Tibial nerve (tissue), 4 donors: ENCODE data around the gene LRBA. TPM values are rescaled to one million over a fixed set of nuclear protein-coding genes. Genes with fewer than 3 reads are reported as not detected.

ENCODE experiments used
- DNase-seq, 2 donors: peaks; one replicate each; pipeline ENCODE4 v3.0.0-alpha.2; 2019; ENCODE audit warnings: low spot score in 2 of 2
- H3K27ac ChIP-seq, 4 donors: fragments of 200-600 bp; sonication (generic) in 3 of 4; one replicate each; pipeline ENCODE4 v1.5.1; 2017 to 2019; ENCODE audit warnings: mild to moderate bottlenecking in 1 of 4
- H3K27me3 ChIP-seq, 2 donors: fragments of 200-600 bp; sonication (generic) in 1 of 2; one replicate each; pipeline versions ENCODE4 v1.5.1 to v1.6.0; 2017 to 2019
- H3K36me3 ChIP-seq, 3 donors: fragments of 200-600 bp; sonication (generic); one replicate each; pipeline ENCODE4 v1.5.1; 2018 to 2019
- H3K4me1 ChIP-seq, 4 donors: fragments of 200-600 bp; sonication (generic) in 3 of 4; one replicate each; pipeline ENCODE4 v1.5.1; 2017 to 2019
- H3K4me3 ChIP-seq, 4 donors: fragments of 200-600 bp; sonication (generic) in 3 of 4; one replicate each; pipeline ENCODE4 v1.5.1; 2017 to 2019; ENCODE audit warnings: mild to moderate bottlenecking in 1 of 4, moderate library complexity in 1 of 4
- H3K9me3 ChIP-seq, 4 donors: fragments of 200-600 bp; sonication (generic) in 3 of 4; one replicate each; pipeline ENCODE4 v1.5.1; 2017 to 2019
- EP300 ChIP-seq, 2 donors: sonication (generic); formaldehyde crosslinking; IDR thresholded peaks; one replicate each; pipeline ENCODE4 v1.6.1; 2017; ENCODE audit warnings: antibody characterized with exemption in 2 of 2, mild to moderate bottlenecking in 1 of 2
- POLR2A ChIP-seq, 2 donors: fragments of 450-650 bp; IDR thresholded peaks; one replicate each; pipeline ENCODE4 v1.6.1; 2017; ENCODE audit warnings: antibody characterized with exemption in 2 of 2, mild to moderate bottlenecking in 2 of 2, moderate library complexity in 2 of 2
- WGBS, 2 donors: methylation state at CpG; one replicate each; pipeline ENCODE4 v1.1.5; 2018; 5-methylcytosine and 5-hydroxymethylcytosine counted together
- total RNA-seq, 4 donors: library from RNA; depleted of rRNA; stranded (reverse); fragments of >200 nt; gene quantifications; one replicate each; pipeline ENCODE4 v1.1.0, GENCODE V29; 2016
- TF ChIP-seq, protein P1 (sequence below), 5 experiments: fragments of 200-600 bp in 3 of 5; fragments of 450-650 bp in 2 of 5; sonication (generic) in 3 of 5; IDR thresholded peaks; one replicate each; pipeline ENCODE4 v1.5.1; 2016 to 2019; ENCODE audit warnings: antibody characterized with exemption in 5 of 5, mild to moderate bottlenecking in 3 of 5, moderate library complexity in 2 of 5

Gene LRBA
- total RNA-seq, 4 donors from 2014 or later = 35.4 to 43.1 (median 38.0) TPM

DNA sequence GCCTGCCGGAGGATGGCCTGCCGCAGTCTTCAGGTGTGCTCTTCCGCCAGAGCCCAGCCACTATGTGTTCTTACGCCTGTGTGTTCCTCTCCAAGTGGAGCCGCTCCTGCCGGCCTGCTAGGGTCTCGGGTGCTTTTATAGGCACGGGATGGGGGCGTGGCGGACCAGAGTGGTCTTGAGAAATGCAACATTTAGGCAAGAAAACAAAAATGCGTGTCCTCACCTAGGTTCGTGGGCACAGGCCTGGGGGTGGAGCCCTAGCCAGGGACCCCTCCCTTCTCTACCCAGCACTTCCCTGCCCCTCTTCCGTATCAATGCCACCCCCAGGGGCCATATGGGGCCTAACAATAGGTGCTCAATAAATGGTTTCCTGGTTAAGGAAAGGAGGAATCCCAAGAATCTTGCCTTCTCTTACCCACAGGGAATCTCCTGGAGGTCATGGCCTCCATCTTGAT lies 34.4 kb upstream of the LRBA start:
- H3K36me3 ChIP-seq = no peaks in the 10 kb centered on the region
- no peaks in the 10 kb centered on the region for H3K4me1 ChIP-seq
- no peak overlapping the region for H3K4me3 ChIP-seq
- WGBS, 2 donors = 79 to 91% methylated on average over 11 to 12 of the region's 13 CpGs
- DNase-seq = no peak
- no peaks in the 10 kb centered on the region for H3K9me3 ChIP-seq
- H3K27me3 ChIP-seq = no peaks in the 10 kb centered on the region
- no peak for TF ChIP-seq EP300 (IDR thresholded peaks at IDR 0.05)
- TF ChIP-seq, protein P1, sequence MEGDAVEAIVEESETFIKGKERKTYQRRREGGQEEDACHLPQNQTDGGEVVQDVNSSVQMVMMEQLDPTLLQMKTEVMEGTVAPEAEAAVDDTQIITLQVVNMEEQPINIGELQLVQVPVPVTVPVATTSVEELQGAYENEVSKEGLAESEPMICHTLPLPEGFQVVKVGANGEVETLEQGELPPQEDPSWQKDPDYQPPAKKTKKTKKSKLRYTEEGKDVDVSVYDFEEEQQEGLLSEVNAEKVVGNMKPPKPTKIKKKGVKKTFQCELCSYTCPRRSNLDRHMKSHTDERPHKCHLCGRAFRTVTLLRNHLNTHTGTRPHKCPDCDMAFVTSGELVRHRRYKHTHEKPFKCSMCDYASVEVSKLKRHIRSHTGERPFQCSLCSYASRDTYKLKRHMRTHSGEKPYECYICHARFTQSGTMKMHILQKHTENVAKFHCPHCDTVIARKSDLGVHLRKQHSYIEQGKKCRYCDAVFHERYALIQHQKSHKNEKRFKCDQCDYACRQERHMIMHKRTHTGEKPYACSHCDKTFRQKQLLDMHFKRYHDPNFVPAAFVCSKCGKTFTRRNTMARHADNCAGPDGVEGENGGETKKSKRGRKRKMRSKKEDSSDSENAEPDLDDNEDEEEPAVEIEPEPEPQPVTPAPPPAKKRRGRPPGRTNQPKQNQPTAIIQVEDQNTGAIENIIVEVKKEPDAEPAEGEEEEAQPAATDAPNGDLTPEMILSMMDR (IDR thresholded peaks at IDR 0.05) = no peak
- no peak for TF ChIP-seq POLR2A (IDR thresholded peaks at IDR 0.05)
- no peak overlapping the region for H3K27ac ChIP-seq

DNA sequence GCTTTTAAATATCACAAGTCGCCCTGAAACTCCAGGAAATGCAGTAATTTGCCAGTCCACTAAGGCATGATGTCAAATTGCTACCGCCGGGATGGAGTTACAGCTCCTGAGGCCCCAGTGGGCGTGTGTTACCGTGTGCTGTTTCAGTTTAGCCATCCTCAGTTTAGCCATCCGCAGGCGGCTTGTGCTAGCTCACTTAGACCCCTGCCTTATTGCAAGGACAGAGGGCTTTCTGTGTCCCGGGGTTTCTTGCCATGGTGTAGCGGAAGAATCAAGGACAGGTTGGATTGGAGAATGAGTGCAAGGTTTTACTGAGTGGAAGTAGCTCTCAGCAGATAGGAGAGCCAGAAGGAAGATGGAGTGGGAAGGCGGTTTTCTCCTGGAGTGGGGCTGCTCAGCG lies 33.8 kb upstream of the LRBA start:
- WGBS, 2 donors = 84 to 86% methylated on average over 11 of the region's 11 CpGs
- Histone ChIP-seq H3K36me3 (no peaks in the 10 kb centered on the region), H3K4me1 (no peaks in the 10 kb centered on the region), H3K27me3 (no peaks in the 10 kb centered on the region), H3K4me3 (no peak overlapping the region), H3K9me3 (no peaks in the 10 kb centered on the region), H3K27ac (no peak overlapping the region)
- DNase-seq = no peak
- TF ChIP-seq, protein P1 (IDR thresholded peaks at IDR 0.05) = no peak
- no peak for TF ChIP-seq EP300 (IDR thresholded peaks at IDR 0.05)
- no peak for TF ChIP-seq POLR2A (IDR thresholded peaks at IDR 0.05)

DNA sequence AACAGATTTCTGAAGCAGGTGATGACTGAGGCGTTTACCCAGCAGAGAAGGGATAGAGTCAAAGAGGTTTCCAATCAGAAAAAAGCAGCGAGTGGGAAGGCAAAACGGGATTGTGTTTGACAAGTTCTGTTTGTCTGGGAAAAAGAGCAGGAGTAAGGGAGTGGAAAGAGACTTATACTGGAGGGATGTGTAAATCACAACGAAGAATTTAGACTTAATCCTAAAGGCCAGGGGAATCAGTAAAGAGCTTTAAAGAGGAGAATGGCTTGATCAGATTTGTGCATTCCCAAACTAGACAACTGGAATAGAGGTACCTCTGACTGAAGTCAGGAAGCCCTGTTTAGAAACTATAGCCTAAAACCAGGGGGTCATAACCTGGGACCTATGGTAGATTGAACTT lies 31.5 kb upstream of the LRBA start:
- no peak overlapping the region for H3K4me3 ChIP-seq

DNA sequence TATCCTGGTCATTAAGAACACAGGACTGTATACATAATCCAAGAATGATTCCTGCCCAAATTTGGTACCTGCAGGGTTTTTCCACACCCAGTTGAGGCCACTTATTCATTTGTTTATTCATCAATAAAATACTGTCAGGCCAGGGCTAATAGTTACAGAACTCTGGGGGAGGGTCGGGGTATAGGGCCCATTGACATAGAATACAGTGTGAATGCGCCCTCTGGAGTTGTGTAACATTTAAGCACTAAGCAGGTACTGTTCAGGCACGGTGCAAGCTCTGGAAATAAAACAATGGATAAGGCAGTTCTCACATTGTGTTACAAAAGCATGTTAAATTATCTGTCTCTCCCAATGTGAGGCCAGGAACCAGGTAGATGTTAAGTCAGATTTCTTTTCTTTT lies 30.8 kb upstream of the LRBA start:
- TF ChIP-seq EP300 (IDR thresholded peaks at IDR 0.05) (no peak), POLR2A (IDR thresholded peaks at IDR 0.05) (no peak)
- TF ChIP-seq, protein P1 (IDR thresholded peaks at IDR 0.05) = no peak
- no peaks in the 10 kb centered on the region for H3K9me3 ChIP-seq
- H3K4me3 ChIP-seq = no peak overlapping the region
- no peaks in the 10 kb centered on the region for H3K4me1 ChIP-seq
- no peaks in the 10 kb centered on the region for H3K36me3 ChIP-seq
- no peak overlapping the region for H3K27ac ChIP-seq
- H3K27me3 ChIP-seq = no peaks in the 10 kb centered on the region
- WGBS, 2 donors = 24 to 34% methylated on average over 3 of the region's 3 CpGs
- no peak for DNase-seq

More for the DNA sequence above, 31.5 kb upstream of the LRBA start:
- no peak for TF ChIP-seq POLR2A (IDR thresholded peaks at IDR 0.05)
- TF ChIP-seq, protein P1 (IDR thresholded peaks at IDR 0.05) = no peak
- TF ChIP-seq EP300 (IDR thresholded peaks at IDR 0.05) = no peak
- no peaks in the 10 kb centered on the region for H3K27me3 ChIP-seq
- H3K36me3 ChIP-seq = no peaks in the 10 kb centered on the region
- no peaks in the 10 kb centered on the region for H3K9me3 ChIP-seq
- no peak overlapping the region for H3K27ac ChIP-seq
- no peak for DNase-seq
- H3K4me1 ChIP-seq = no peaks in the 10 kb centered on the region
- 59 to 64% methylated on average over 4 of the region's 4 CpGs for WGBS, 2 donors

DNA sequence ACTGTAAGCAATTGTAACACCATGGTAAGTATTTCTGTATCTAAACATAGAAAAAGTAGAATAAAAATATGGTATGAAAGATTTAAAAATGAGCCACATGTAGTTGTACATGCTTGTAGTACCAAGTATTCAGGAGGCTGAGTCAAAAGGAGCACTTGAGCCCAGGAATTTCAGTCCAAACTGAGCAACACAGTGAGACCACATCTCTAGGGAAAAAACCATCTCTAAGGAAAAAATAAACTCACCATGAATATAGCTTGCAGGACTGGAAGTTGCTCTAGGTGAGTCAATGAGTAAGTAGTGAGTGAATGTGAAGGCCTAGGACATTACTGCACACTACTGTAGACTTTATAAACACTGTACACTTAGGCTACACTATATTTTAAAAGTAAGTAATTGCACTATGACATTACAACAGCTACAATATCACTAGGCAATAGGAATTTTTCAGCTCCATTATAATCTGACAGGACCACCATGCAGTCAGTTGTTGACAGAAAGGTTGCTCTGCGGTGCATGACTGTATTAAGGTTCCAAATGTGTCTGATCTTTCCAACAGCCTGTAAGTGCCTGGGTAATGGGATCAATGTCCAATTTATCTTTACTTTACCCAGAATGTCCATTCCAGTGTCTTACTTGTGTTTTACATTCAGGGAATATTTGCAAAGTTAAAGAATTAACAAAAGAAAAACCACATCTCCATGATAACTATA lies 28.9 kb upstream of the LRBA start:
- no peaks in the 10 kb centered on the region for H3K4me1 ChIP-seq
- TF ChIP-seq POLR2A (IDR thresholded peaks at IDR 0.05) = no peak
- TF ChIP-seq, protein P1 (IDR thresholded peaks at IDR 0.05) = no peak
- no peak for TF ChIP-seq EP300 (IDR thresholded peaks at IDR 0.05)
- H3K27me3 ChIP-seq = no peaks in the 10 kb centered on the region
- H3K36me3 ChIP-seq = no peaks in the 10 kb centered on the region
- H3K9me3 ChIP-seq = no peaks in the 10 kb centered on the region
- H3K4me3 ChIP-seq = no peak overlapping the region
- no peak for DNase-seq
- H3K27ac ChIP-seq = no peak overlapping the region
- WGBS, 2 donors = 92 to 95% methylated on average over 1 of the region's 1 CpG
